Measurements from ENCODE around the gene ZNRD2.

The ZNRD2 gene

GRCh38 chr11:65538915-65539743, 31.1 kb upstream of the ZNRD2 start:
- peak overlapping the region; percentile 27; the same call in 1 of the 2 replicates for H3K9ac ChIP-seq (ENCODE audit: low read depth, low read length)

GRCh38 chr11:65539744-65540289, 30.5 kb upstream of the ZNRD2 start:
- H3K9ac ChIP-seq (ENCODE audit: low read depth, low read length): no peak overlapping the region
- H3K4me1 ChIP-seq (ENCODE audit: insufficient read depth, low read length): peaks cover 3% of the 10 kb centered on the region; the same call in 1 of the 2 replicates
- H3K4me3 ChIP-seq (ENCODE audit: low read length): peak overlapping the region; percentile 83
- H3K36me3 ChIP-seq (ENCODE audit: insufficient read depth, low read length): peaks cover 23% of the 10 kb centered on the region
- H3K9me3 ChIP-seq (ENCODE audit: insufficient read depth, low read depth, low read length): no peaks in the 10 kb centered on the region
- WGBS: 2% methylated on average over 60 of the region's 60 CpGs
- no peak overlapping the region for H3K27ac ChIP-seq (ENCODE audit: low read depth, low read length)
- H3K27me3 ChIP-seq (ENCODE audit: insufficient read depth, low read length): peaks cover 59% of the 10 kb centered on the region

More at GRCh38 chr11:65538915-65539743, 31.1 kb upstream of the ZNRD2 start:
- Histone ChIP-seq H3K27ac (ENCODE audit: low read depth, low read length) (no peak overlapping the region), H3K9me3 (ENCODE audit: insufficient read depth, low read depth, low read length) (no peaks in the 10 kb centered on the region), H3K27me3 (ENCODE audit: insufficient read depth, low read length) (peaks cover 53% of the 10 kb centered on the region), H3K4me1 (ENCODE audit: insufficient read depth, low read length) (peaks cover 3% of the 10 kb centered on the region; the same call in 1 of the 2 replicates), H3K4me3 (ENCODE audit: low read length) (peak overlapping the region; percentile 83), H3K36me3 (ENCODE audit: insufficient read depth, low read length) (peaks cover 23% of the 10 kb centered on the region)
- WGBS: 5% methylated on average over 92 of the region's 92 CpGs

- 2% methylated on average over 78 of the region's 78 CpGs for WGBS
- no peak overlapping the region; the same call in 1 of the 2 replicates for H3K27ac ChIP-seq (ENCODE audit: low read depth, low read length)
- peaks cover 17% of the 10 kb centered on the region for H3K36me3 ChIP-seq (ENCODE audit: insufficient read depth, low read length)
- H3K4me3 ChIP-seq (ENCODE audit: low read length): peak overlapping the region; percentile 83
- H3K4me1 ChIP-seq (ENCODE audit: insufficient read depth, low read length): peaks cover 3% of the 10 kb centered on the region; the same call in 1 of the 2 replicates
- H3K9ac ChIP-seq (ENCODE audit: low read depth, low read length): peak overlapping the region; percentile 78
- H3K27me3 ChIP-seq (ENCODE audit: insufficient read depth, low read length): peaks cover 66% of the 10 kb centered on the region
- no peaks in the 10 kb centered on the region for H3K9me3 ChIP-seq (ENCODE audit: insufficient read depth, low read depth, low read length)
These were observed 29.8 kb upstream of the ZNRD2 start for GRCh38 chr11:65540290-65541092.

GRCh38 chr11:65541093-65541982, 28.9 kb upstream of the ZNRD2 start:
- Histone ChIP-seq H3K36me3 (ENCODE audit: insufficient read depth, low read length) (peaks cover 9% of the 10 kb centered on the region), H3K9me3 (ENCODE audit: insufficient read depth, low read depth, low read length) (no peaks in the 10 kb centered on the region), H3K27ac (ENCODE audit: low read depth, low read length) (no peak overlapping the region), H3K27me3 (ENCODE audit: insufficient read depth, low read length) (peaks cover 75% of the 10 kb centered on the region), H3K9ac (ENCODE audit: low read depth, low read length) (peak overlapping the region; percentile 78), H3K4me1 (ENCODE audit: insufficient read depth, low read length) (peaks cover 3% of the 10 kb centered on the region; the same call in 1 of the 2 replicates), H3K4me3 (ENCODE audit: low read length) (peak overlapping the region; percentile 83)
- WGBS: 55% methylated on average over 18 of the region's 18 CpGs

- H3K9ac ChIP-seq (ENCODE audit: low read depth, low read length): no peak overlapping the region
- 88% methylated on average over 3 of the region's 3 CpGs for WGBS
- no peak overlapping the region for H3K27ac ChIP-seq (ENCODE audit: low read depth, low read length)
- no peaks in the 10 kb centered on the region for H3K9me3 ChIP-seq (ENCODE audit: insufficient read depth, low read depth, low read length)
- H3K4me1 ChIP-seq (ENCODE audit: insufficient read depth, low read length): peaks cover 3% of the 10 kb centered on the region; the same call in 1 of the 2 replicates
- H3K4me3 ChIP-seq (ENCODE audit: low read length): no peak overlapping the region
- H3K36me3 ChIP-seq (ENCODE audit: insufficient read depth, low read length): no peaks in the 10 kb centered on the region
- peaks cover 81% of the 10 kb centered on the region for H3K27me3 ChIP-seq (ENCODE audit: insufficient read depth, low read length)
These were observed 27.4 kb upstream of the ZNRD2 start for GRCh38 chr11:65542738-65543390.

- H3K36me3 ChIP-seq (ENCODE audit: insufficient read depth, low read length): no peaks in the 10 kb centered on the region
- H3K4me1 ChIP-seq (ENCODE audit: insufficient read depth, low read length): peaks cover 3% of the 10 kb centered on the region; the same call in 1 of the 2 replicates
- H3K9me3 ChIP-seq (ENCODE audit: insufficient read depth, low read depth, low read length): no peaks in the 10 kb centered on the region
- peaks cover 72% of the 10 kb centered on the region for H3K27me3 ChIP-seq (ENCODE audit: insufficient read depth, low read length)
- no peak overlapping the region for H3K9ac ChIP-seq (ENCODE audit: low read depth, low read length)
- peak overlapping the region; percentile 58 for H3K4me3 ChIP-seq (ENCODE audit: low read length)
- H3K27ac ChIP-seq (ENCODE audit: low read depth, low read length): no peak overlapping the region
- 33% methylated on average over 4 of the region's 4 CpGs for WGBS
These were observed 24.4 kb upstream of the ZNRD2 start for GRCh38 chr11:65545853-65546216.

GRCh38 chr11:65546217-65546958, 23.9 kb upstream of the ZNRD2 start:
- no peaks in the 10 kb centered on the region for H3K9me3 ChIP-seq (ENCODE audit: insufficient read depth, low read depth, low read length)
- H3K27ac ChIP-seq (ENCODE audit: low read depth, low read length): no peak overlapping the region
- H3K4me3 ChIP-seq (ENCODE audit: low read length): peak overlapping the region; percentile 58
- no peak overlapping the region for H3K9ac ChIP-seq (ENCODE audit: low read depth, low read length)
- no peaks in the 10 kb centered on the region for H3K4me1 ChIP-seq (ENCODE audit: insufficient read depth, low read length)
- 2% methylated on average over 64 of the region's 64 CpGs for WGBS
- H3K36me3 ChIP-seq (ENCODE audit: insufficient read depth, low read length): no peaks in the 10 kb centered on the region
- H3K27me3 ChIP-seq (ENCODE audit: insufficient read depth, low read length): peaks cover 68% of the 10 kb centered on the region

GRCh38 chr11:65547446-65548125, 22.7 kb upstream of the ZNRD2 start:
- Histone ChIP-seq H3K27me3 (ENCODE audit: insufficient read depth, low read length) (peaks cover 64% of the 10 kb centered on the region), H3K9ac (ENCODE audit: low read depth, low read length) (no peak overlapping the region), H3K27ac (ENCODE audit: low read depth, low read length) (no peak overlapping the region)

GRCh38 chr11:65548395-65548794, 21.9 kb upstream of the ZNRD2 start:
- H3K9me3 ChIP-seq (ENCODE audit: insufficient read depth, low read depth, low read length): no peaks in the 10 kb centered on the region
- 82% methylated on average over 3 of the region's 3 CpGs for WGBS
- H3K4me3 ChIP-seq (ENCODE audit: low read length): no peak overlapping the region
- peaks cover 63% of the 10 kb centered on the region for H3K27me3 ChIP-seq (ENCODE audit: insufficient read depth, low read length)
- no peak overlapping the region for H3K9ac ChIP-seq (ENCODE audit: low read depth, low read length)
- H3K27ac ChIP-seq (ENCODE audit: low read depth, low read length): no peak overlapping the region
- no peaks in the 10 kb centered on the region for H3K4me1 ChIP-seq (ENCODE audit: insufficient read depth, low read length)
- H3K36me3 ChIP-seq (ENCODE audit: insufficient read depth, low read length): no peaks in the 10 kb centered on the region

More at GRCh38 chr11:65547446-65548125, 22.7 kb upstream of the ZNRD2 start:
- Histone ChIP-seq H3K9me3 (ENCODE audit: insufficient read depth, low read depth, low read length) (no peaks in the 10 kb centered on the region), H3K36me3 (ENCODE audit: insufficient read depth, low read length) (no peaks in the 10 kb centered on the region), H3K4me3 (ENCODE audit: low read length) (no peak overlapping the region), H3K4me1 (ENCODE audit: insufficient read depth, low read length) (no peaks in the 10 kb centered on the region)
- 58% methylated on average over 52 of the region's 52 CpGs for WGBS

Measured in HUES64 (cell line).